ENCODE measurements around the gene PLEKHG1.

The PLEKHG1 gene

GRCh38 chr6:150640556-150641209, 41.0 kb downstream of the PLEKHG1 start:
- no peak for DNase-seq (ENCODE audit: low read depth)

- no peak for DNase-seq (ENCODE audit: low read depth)
Observed at GRCh38 chr6:150641398-150642139, 41.9 kb downstream of the PLEKHG1 start.

GRCh38 chr6:150646228-150646627, 46.5 kb downstream of the PLEKHG1 start:
- DNase-seq (ENCODE audit: low read depth), result no peak

GRCh38 chr6:150647051-150647450, 47.4 kb downstream of the PLEKHG1 start:
- DNase-seq (ENCODE audit: low read depth), result no peak

Data from activated T-cell treated with anti-CD3 and anti-CD28 coated beads for 24 hours (primary cell).